Kidney glomerular epithelial cell (primary cell): ENCODE results near the gene IQCH.
"Not testable (repeated sequence)": the region's sequence is repeated elsewhere in the genome, so short reads cannot be mapped to it uniquely, and the experiment has no call there.

Experiments
- DNase-seq: peaks from one replicate; lab custom pipeline; 2025; lab: John Stamatoyannopoulos, UW

Gene IQCH

DNA sequence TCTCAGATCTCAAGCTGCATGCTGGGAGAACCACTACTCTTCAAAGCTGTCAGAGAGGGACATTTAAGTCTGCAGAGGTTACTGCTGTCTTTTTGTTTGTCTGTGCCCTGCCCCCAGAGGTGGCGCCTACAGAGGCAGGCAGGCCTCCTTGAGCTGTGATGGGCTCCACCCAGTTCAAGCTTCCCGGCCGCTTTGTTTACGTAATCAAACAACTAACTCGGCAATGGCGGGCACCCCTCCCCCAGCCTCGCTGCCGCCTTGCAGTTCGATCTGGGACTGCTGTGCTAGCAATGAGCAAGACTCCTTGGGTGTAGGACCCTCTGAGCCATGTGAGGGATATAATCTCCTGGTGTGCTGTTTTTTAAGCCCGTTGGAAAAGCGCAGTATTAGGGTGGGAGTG lies 199.1 kb downstream of the IQCH start:
- DNase-seq, result not testable (repeated sequence)

DNA sequence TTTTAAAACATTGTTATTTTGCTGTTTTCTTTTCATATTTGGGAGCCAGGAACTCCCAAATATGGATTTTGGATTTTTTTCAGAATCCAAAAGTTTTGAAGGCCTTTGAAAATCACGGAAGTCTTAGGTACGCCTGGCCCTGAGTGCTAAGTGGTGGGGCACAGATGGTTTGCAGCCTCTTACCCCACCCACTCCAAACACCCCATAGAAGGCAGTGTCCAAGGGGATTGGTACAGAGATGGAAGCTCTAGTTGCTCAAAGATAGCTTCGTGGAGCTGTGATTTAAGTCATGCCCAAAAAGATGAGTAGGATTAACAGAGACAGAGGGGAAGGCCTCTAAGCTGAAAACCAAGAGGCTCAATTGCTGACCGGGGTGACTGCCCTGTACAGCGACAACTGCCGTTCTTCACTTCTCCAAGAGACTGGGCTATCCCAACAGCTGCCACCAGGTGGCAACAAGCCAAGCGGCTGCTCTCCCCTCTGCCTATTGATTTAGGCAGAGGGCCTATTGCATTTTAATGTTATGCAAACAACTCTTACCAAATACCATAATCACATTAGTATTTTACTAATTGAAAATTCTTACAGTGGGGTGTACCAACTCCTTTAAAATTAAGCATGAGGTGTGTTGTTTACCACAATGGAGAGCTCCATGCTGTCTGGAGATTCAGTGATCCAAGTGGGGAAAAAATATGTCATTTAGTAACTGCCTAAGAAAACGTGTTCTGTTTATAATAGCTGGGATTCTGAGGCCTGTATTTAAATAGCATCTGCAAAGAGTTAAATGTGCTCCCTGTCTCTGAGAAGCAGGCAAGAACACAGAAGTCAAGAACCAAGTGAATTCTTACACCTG lies 202.3 kb downstream of the IQCH start:
- DNase-seq, result peak; percentile 42

DNA sequence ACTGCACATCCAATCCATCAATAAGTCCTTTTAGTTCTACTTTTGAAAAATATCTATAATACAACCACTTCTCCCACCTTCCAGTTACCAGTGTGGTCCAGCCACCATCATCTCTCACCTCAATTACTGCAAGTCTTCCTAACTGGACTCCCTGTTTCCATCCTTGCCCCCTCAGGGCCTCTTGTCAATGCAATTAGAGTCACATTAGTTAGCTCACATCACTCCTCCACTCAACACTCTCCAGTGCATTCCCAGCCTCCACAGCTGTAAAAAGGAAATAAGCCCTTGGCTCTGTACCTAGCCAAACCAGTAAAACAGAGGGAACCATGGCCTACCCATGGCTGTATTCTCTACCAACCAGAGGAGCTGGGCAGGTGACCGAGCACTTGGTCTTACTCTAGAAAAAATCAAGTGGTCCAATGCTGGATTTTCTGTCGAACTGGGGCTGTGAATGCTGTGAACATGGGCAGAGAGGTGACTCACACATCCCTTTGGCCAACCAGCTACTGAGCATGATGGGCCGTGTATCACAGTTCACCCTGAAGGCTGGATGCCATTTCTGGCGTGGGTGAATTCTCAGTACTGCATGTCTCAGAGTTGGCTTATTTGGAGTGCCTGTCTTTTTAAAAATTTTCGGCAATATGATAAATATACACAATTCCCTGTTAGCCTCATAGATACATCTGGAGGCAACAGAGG lies 203.9 kb downstream of the IQCH start:
- DNase-seq, result no peak

DNA sequence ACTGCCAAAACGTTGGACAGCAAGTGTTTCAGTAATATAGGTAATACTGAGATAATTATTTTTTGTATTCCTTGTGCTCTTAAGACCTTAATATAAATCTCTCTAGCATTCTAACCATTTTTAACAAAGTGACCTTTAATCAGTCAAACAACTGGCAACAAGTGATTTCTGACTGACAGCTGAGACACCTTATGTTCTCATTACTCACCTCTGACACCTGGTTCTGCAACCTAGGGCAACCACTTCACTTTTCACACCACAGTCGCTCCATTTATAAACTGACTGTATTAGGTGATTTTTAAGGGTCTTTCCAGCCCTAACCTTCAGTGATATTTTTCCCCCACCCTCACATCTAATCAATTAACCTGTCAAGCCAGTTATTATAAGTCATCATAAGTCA lies 205.9 kb downstream of the IQCH start:
- DNase-seq, result no peak

DNA sequence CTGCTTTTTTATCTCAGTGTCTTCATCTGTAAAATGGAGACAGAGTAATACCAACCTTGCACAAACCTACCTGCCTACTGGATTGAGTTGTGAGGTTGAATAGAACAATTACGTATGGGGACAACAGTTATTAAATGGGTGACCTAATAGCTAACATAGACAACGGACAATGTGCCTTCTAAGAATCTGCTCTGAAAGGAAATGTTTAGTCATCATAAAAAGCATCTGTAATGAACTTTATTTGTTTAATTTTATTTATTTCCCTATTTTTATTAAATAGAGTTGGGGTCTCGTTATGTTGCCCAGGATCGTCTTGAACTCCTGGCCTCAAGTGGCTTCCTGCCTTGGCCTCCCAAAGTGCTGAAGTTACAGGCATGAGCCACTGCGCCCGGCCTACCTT lies 207.1 kb downstream of the IQCH start:
- no peak for DNase-seq

DNA sequence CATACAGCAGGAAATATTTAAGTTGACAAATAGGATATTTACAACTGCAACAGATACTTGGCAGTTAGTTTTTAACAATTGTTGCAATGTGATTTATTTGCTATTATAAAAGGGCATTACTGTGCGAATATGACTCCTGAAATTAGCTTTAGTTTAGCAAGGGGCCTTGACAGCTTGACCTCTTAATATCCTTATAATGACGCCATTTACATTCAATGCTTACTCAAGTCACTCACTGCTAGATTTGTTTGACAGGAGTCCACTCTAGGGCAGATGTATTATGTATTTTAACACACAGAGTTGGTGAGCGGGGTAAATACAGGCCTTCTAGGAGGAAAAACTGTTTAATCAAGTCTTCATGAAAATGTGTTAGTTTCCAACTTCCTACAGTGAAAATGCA lies 208.3 kb downstream of the IQCH start:
- DNase-seq, result no peak

DNA sequence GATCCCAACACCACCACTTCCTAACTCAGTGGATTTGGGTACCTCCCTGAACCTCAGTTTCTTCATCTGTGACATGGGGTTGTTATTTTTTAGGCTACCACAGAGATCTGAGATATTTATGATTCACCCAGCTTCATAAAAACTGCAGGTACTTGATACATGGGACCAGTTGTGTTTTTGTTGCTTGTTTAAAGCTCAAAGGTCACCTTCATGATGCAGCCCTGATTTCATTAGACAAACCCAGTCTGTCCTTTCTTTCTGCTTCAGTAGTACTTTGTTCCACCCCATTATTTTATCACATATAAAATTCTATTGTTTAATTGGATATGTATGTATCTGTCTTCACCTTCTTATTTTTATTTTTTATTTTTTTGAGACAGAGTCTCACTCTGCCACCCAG lies 208.9 kb downstream of the IQCH start:
- no peak for DNase-seq

DNA sequence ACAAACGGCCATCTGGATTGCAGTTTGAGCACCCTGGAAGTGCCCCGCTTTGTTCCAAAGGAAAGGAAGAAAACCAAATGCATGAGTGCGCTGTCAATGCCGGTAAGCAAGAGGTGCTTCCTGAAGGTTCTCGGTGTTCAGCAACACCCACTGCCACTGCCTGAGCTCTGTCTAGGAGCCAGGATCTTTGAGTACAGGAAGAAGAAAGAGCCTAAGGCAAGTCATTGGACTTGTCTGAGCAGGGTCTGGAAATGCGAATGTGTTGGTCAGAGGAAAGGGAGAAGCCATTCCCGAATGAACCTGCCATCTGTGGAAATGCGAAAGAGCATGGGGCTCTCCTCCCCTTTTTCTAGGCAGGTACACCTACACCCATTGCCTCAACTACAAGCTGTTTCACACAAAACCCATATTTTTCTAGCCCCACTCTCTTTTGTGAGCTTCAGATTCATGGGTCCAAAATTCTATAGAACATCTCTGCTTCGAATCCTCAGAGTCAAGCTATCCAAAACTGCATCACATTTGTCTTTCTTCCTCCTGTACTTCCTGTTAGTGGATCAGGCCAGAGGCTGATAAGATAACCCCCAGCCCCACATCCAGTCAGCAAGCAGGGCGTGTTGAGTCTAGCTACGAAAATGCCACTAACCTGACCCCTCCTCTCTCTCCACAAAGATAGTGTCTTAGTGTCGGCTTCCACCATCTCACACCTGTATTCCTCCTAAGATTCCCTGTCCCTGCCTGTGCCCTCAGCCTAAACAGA lies 210.8 kb downstream of the IQCH start:
- no peak for DNase-seq

DNA sequence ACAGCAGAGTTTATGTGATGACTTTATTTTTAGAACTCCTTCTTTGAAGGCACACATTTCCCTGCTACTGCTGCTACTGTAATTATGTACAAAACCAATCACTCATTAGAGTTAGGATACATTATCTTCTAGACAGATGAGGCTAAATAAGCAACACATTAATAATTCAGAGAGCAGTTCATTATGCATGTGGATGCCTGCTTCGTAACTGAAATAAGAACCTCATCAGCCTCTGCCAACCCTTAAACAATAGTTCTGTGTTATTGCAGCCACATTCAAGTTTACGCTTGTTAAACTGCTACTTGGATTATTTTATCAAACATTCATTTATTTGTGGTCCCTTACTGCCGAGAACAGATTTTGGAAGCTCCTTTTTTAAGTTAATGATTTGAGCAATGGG lies 213.8 kb downstream of the IQCH start:
- no peak for DNase-seq

DNA sequence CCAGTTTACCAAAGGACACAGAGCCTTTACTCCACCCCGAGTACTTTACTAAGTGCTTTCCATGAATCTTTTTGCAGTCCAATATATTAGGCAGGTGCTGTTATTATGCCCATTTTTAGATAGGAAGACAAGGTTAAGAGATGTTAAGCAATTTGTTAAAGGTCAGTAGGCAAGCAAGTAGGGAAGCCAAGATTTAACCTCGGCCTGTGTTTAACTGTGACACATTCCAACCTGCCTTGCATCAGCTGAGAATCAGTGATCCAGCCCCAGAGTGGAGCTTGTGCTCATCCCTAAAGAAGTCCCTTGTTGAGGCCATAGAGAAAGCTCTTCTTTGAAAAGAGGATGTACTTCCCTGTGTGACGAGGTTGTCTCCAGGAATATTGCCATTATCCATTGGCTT lies 215.1 kb downstream of the IQCH start:
- DNase-seq, result no peak

DNA sequence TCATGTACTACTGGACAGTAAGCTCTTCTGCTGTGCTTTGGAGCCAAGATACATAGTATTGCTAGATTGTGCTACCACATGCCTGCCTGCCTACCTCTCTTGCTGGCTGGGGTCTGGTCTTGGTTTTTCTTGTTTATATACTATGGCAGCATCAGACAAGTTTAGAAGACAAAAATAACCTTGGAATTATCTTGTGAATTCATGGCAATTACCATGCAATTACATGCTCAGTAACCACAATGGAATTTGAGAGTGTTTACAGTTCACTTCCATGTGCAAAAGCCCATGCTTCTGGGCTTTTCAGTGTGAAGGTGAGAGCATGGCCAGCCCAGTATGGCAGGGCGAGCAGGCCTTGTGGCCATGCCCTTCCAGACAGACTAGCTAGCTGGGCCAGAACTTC lies 218.4 kb downstream of the IQCH start:
- no peak for DNase-seq

DNA sequence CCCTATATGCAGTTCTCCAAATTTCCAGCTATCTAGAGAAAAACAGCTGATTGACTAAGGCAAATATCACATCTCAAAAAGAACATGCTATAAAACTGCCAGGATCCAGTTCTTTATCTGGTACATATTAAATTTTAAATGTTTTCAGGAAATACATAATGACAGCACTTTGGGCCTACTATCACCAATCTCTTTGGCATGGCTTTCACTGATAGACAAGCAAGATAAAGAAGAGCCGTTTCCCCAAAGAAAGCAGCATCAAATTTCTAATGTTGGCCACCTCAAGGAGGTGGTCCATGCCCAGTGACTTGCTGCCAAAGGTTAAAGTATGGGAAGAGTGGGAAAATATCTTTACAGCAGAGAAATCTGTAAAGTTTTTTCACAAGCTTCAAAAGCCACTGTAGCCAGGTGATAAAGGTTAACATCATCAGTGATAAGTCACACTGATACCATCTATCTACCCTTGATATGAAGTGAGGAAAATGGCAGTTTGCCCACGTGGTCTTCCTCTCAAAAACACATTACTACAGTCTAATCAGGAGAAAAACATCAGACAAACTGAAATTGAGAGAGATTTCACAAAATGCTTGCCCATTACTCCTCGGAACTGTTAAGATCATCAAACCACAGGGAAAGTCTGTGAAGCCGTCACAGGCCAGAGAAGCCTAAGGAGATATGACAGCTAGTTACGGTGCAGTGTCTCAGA lies 220.0 kb downstream of the IQCH start:
- no peak for DNase-seq

DNA sequence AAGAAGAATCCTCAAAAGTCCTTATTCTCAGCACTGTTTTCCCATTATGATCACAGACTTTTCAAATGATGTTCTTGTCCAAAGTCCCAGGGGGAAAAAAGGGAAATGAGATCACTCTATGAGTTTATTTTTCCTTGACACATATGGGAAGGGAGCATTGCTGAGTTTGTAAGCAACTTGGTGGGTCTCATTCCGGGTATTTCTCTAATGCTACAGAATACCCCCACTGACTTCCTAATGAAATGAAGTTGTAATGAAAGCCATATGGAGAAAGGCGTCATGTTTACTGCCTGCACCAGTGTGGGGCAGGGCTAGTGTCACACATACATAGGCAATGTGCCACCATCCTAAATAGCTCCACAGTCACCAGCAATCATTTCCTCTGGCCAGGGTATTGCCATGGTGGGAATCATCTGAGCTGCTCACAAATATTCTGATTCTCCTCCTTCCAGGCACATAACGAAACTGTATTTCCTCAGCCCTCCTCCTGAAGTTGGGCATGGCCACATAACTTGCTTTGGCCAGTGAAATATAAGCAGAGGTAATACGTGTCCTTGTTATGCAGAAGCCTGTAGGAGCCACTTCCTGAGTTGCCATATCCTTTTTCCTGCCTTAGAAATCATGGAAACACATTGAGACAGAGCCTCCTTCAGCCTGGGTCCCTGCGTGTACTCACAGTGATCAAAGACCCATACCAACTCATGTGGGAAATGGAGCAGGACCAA lies 225.4 kb downstream of the IQCH start:
- DNase-seq, result no peak

DNA sequence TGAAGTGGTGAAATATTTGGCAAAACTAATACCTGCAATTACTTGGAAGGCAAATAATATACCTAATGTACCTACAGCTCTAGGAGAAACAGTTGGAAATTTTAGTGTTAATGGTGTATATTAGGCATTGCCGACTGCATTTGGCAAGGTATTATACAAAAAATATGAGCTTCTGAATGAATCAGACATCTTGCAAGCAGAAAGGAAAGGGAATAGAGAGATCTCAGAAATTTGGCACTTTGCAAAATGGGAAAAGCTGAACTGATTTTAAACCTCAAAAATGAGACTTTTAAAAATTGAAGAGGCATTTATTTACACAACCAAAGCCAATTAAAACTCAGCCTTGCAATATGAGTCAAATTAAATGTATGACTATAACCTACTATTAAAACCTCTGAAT lies 226.2 kb downstream of the IQCH start:
- no peak for DNase-seq

DNA sequence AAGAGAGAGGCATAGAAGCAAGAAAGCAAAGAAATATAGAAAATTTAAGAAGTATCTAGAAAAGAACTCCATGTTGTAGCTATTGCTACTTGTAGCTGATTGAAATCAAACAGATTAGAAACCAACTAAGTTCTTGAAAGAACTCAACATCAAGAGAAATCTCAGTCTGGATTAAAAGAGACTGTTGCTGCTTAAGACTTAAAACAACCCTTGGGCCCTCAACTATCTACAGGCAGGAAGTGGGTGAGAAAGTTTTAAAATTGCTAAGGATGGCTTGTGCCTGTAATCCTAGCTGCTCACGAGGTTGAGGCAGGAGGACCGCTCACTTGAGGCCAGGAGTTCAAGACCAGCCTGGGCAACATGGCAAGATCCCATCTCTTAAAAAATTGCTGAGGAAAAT lies 227.1 kb downstream of the IQCH start:
- no peak for DNase-seq

DNA sequence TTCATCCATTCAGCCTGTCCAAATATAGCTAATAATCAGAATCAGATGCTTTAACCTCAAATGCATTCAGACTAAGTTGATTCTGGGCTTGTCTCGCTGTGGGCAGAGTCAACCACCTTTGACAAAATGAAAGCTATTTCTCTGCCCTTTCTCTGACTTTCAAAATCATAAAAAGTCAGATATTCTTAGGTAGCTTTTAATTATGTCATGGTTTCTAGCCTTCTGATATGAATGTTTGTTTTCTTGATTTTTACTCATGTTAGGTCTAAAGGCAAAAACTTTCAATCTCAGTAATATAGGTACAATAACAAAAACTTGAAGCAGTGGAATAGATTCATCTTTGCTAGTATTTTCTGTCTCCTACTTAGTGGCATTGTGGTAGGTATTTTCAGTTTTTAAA lies 241.0 kb downstream of the IQCH start:
- no peak for DNase-seq

DNA sequence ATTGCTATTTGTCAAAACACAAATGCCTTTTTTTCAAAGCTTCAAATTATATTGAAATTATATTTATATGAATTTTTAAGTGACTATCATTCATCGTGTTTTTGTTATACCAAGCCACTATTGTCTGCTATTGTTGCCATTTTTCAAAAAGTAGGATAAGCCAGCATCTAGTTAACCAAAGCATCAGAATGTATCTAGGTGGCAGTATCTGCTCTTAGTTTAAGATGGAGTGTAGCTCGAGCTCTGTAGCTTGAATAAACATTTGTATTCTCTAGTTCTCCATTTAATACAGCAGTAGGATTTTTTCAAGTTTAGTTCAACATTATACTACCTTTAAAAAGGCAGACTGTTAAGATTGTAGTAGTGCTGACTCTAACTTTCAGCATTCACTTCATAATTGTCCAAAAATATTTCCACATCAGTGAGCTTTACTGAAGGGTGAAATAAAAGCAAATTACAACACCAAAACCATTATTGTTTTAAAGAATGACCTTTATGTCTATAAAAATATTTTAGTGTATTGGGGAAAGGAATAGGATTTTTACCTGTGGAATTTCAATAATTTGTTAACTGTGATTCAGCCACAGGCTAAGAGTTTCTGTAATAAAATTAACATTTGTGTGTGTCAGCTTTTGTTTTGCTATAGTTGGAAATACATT lies 246.7 kb downstream of the IQCH start:
- peak; percentile 52 for DNase-seq

DNA sequence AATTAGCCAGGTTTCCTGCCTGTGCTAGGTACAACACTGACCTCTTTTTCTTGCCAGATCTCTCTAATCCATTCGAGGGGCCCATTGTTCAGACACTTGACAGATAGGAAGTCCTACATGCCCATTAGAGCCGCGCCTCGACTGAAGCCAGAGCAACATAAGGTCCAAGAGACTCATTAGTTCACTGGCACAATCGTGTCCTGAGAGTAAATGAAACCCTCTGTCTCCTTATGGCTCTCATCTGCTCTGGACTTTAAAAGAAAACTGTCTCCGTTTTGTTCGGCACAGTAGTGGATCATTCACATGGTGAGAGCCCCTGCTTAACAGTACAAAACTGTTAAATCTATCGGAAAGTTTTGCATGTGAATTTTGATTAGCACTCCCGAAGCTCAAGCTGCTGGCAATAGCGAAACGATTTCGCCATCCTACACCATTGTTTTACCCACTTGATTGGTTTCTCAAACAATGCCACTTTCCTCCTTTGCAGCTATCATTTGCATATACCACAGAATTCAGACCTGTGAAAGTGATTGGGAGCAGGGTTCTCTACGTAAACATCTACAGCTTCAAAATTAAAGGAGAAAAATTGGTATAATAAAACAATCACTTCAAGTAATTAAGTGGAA lies 247.4 kb downstream of the IQCH start:
- no peak for DNase-seq

DNA sequence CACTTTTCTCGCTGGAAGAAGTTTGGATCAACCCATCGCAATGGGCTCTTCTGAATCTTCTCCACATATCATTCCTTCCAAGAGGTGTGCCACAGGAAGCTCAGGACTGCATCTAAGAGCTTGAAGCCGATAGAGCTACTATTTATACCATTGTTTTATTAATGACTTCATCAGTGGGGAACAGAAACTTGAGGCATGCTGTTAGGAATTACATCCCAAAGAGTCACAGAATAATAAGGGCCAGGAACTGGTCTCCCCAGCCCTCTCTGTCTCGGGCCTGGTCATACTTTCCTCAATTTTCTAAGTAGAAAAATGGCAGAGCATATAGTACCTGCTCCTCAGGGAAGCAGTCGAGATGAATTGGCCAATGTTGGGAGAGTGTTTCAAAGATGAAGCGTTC lies 249.5 kb downstream of the IQCH start:
- DNase-seq, result peak; percentile 4

DNA sequence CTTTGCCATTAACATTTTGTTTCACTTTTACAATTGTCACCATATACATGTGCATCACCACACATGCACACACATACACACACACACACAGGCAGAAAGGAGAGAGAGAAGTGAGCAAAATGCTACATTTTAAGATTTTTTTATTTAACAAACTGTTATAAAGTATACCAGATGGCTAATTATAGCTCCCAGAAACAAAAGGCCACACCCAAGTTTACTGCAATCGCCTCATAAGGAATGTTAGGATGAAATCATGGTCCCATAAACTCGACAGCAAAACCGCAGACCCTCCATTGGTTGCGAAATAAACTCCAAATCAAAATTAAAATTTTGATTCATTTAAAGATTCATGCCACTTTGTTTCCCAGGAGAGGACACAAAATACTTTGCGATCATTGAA lies 250.2 kb downstream of the IQCH start:
- DNase-seq, result no peak
